Measurements from ENCODE around the gene NSMCE3.

Gene NSMCE3

DNA sequence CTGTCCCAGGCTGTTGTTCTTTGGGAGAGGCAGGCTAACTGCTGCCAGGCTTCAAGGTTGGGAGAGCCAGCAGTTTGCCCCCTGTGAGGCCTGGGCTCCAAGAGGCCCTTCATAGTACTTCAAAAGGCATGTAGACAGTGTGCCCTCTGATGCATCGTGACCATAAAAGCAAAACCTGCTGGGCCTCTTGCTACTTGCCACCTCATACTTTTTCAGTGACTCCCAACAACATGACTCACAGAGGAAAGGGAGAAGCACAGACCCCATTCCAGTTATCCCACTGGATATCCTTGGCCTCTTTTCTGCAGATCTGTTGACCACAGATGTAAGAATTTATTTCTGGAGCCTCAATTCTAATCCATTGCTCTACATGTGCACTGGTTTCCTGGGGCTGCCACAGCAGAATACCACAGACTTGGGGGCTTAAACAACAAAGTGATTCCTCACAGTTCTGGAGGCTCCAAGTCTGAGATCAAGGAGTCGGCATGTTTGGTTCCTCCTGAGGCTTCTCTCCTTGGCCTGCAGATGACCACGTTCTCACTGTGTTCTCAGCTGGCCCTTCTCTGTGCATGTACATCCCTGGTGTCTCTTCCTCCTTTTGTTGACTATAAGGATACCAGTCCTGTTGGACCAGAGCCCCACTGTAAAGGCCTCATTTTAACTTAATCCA is 8.9 kb upstream of the NSMCE3 start:
- DNase-seq = no peak

DNA sequence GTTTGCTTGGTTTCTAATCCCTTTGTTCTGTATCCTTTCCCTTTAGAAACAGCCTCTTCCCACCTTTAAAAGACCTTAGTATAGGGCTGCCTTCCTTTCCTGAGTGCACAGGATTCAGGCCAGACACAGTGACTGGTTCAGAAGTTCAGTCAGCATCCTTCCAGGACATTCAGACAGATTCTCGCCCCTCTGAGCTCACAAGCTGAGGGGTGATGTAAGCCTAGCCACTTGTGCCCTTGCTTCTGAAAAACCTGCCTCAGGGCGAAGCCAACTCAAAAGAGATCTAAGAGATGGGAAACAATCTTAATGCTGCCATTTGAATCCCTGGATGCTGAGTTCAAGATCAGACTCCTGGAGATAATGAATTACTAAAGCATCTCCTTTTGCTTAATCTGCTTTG is 6.7 kb upstream of the NSMCE3 start:
- no peaks in the 10 kb centered on the region for H4K20me1 ChIP-seq (ENCODE audit: insufficient read depth, low read length)
- H3F3A ChIP-seq (ENCODE audit: insufficient read depth, low read length) = no peaks in the 10 kb centered on the region
- TF ChIP-seq EZH2phosphoT487 (IDR thresholded peaks at IDR 0.05; ENCODE audit: low read length) (no peak), EZH2 (optimal IDR thresholded peaks at IDR 0.05; ENCODE audit: low read depth, low read length) (no peak)
- TF ChIP-seq, protein P1, sequence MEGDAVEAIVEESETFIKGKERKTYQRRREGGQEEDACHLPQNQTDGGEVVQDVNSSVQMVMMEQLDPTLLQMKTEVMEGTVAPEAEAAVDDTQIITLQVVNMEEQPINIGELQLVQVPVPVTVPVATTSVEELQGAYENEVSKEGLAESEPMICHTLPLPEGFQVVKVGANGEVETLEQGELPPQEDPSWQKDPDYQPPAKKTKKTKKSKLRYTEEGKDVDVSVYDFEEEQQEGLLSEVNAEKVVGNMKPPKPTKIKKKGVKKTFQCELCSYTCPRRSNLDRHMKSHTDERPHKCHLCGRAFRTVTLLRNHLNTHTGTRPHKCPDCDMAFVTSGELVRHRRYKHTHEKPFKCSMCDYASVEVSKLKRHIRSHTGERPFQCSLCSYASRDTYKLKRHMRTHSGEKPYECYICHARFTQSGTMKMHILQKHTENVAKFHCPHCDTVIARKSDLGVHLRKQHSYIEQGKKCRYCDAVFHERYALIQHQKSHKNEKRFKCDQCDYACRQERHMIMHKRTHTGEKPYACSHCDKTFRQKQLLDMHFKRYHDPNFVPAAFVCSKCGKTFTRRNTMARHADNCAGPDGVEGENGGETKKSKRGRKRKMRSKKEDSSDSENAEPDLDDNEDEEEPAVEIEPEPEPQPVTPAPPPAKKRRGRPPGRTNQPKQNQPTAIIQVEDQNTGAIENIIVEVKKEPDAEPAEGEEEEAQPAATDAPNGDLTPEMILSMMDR (IDR thresholded peaks at IDR 0.05; ENCODE audit: low read length) = no peak
- H3K27me3 ChIP-seq (replicated peaks; ENCODE audit: insufficient read depth, low read length) = no peaks in the 10 kb centered on the region
- H3K9me3 ChIP-seq (replicated peaks; ENCODE audit: insufficient read depth, low read length) = no peaks in the 10 kb centered on the region
- no peak overlapping the region for H3K4me3 ChIP-seq (ENCODE audit: low read length)
- H3K4me1 ChIP-seq (ENCODE audit: low read length) = no peaks in the 10 kb centered on the region
- no peaks in the 10 kb centered on the region for H3K9me2 ChIP-seq (replicated peaks; ENCODE audit: insufficient read depth, low read length)
- H3K79me2 ChIP-seq (ENCODE audit: low read length) = no peaks in the 10 kb centered on the region
- no peak overlapping the region for H3K9ac ChIP-seq (ENCODE audit: low read length)
- no peak for DNase-seq
- no peak overlapping the region for H2AFZ ChIP-seq (ENCODE audit: low read length)
- H3K36me3 ChIP-seq (replicated peaks; ENCODE audit: insufficient read depth, low read length) = no peaks in the 10 kb centered on the region
- H3K27ac ChIP-seq (ENCODE audit: low read length) = no peak overlapping the region
- H3K4me2 ChIP-seq (ENCODE audit: low read depth, low read length) = no peak overlapping the region

More for the DNA sequence above, 8.9 kb upstream of the NSMCE3 start:
- H3K4me2 ChIP-seq (ENCODE audit: low read depth, low read length) = no peak overlapping the region
- H3K9ac ChIP-seq (ENCODE audit: low read length) = no peak overlapping the region
- no peak overlapping the region for H2AFZ ChIP-seq (ENCODE audit: low read length)
- H3K27me3 ChIP-seq (replicated peaks; ENCODE audit: insufficient read depth, low read length) = no peaks in the 10 kb centered on the region
- H3K4me1 ChIP-seq (ENCODE audit: low read length) = no peaks in the 10 kb centered on the region
- H3K4me3 ChIP-seq (ENCODE audit: low read length) = no peak overlapping the region
- no peaks in the 10 kb centered on the region for H3K9me2 ChIP-seq (replicated peaks; ENCODE audit: insufficient read depth, low read length)
- no peaks in the 10 kb centered on the region for H4K20me1 ChIP-seq (ENCODE audit: insufficient read depth, low read length)
- no peaks in the 10 kb centered on the region for H3F3A ChIP-seq (ENCODE audit: insufficient read depth, low read length)
- H3K79me2 ChIP-seq (ENCODE audit: low read length) = no peaks in the 10 kb centered on the region
- TF ChIP-seq EZH2 (optimal IDR thresholded peaks at IDR 0.05; ENCODE audit: low read depth, low read length) (no peak), EZH2phosphoT487 (IDR thresholded peaks at IDR 0.05; ENCODE audit: low read length) (no peak)
- TF ChIP-seq, protein P1 (IDR thresholded peaks at IDR 0.05; ENCODE audit: low read length) = no peak
- H3K27ac ChIP-seq (ENCODE audit: low read length) = no peak overlapping the region
- no peaks in the 10 kb centered on the region for H3K36me3 ChIP-seq (replicated peaks; ENCODE audit: insufficient read depth, low read length)
- H3K9me3 ChIP-seq (replicated peaks; ENCODE audit: insufficient read depth, low read length) = no peaks in the 10 kb centered on the region

DNA sequence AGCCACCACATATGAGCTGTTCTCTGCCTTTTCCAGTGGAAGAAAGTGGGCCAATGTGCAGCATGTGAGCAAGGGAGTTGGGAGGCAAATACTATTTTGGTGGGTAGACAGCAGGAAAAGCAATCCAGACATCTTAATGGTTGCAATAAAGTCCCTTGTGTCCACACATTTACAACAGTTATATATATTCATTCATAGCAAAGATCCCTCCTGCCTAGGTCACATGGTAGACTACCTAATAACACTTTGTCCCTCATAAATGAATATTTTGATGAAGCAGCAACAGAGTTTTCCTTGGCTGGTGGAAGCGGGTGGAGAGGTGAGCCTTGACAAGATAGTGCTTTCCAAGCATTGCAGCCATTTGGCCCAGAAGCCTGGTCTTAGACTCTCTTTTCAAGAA is 6.2 kb upstream of the NSMCE3 start:
- Histone ChIP-seq H3K79me2 (ENCODE audit: low read length) (no peaks in the 10 kb centered on the region), H4K20me1 (ENCODE audit: insufficient read depth, low read length) (no peaks in the 10 kb centered on the region)

More for the DNA sequence above, 6.2 kb upstream of the NSMCE3 start:
- Histone ChIP-seq H3K9me2 (replicated peaks; ENCODE audit: insufficient read depth, low read length) (no peaks in the 10 kb centered on the region), H2AFZ (ENCODE audit: low read length) (no peak overlapping the region), H3K9me3 (replicated peaks; ENCODE audit: insufficient read depth, low read length) (no peaks in the 10 kb centered on the region), H3K27ac (ENCODE audit: low read length) (no peak overlapping the region), H3K27me3 (replicated peaks; ENCODE audit: insufficient read depth, low read length) (no peaks in the 10 kb centered on the region), H3K36me3 (replicated peaks; ENCODE audit: insufficient read depth, low read length) (no peaks in the 10 kb centered on the region), H3K4me1 (ENCODE audit: low read length) (0 out of 2 replicates have a peak, but pooled peaks cover 3% of the 10 kb centered on the region), H3K4me3 (ENCODE audit: low read length) (no peak overlapping the region), H3F3A (ENCODE audit: insufficient read depth, low read length) (peaks cover 3% of the 10 kb centered on the region), H3K4me2 (ENCODE audit: low read depth, low read length) (no peak overlapping the region), H3K9ac (ENCODE audit: low read length) (no peak overlapping the region)
- TF ChIP-seq EZH2 (optimal IDR thresholded peaks at IDR 0.05; ENCODE audit: low read depth, low read length) = no peak
- no peak for TF ChIP-seq EZH2phosphoT487 (IDR thresholded peaks at IDR 0.05; ENCODE audit: low read length)
- TF ChIP-seq, protein P1 (IDR thresholded peaks at IDR 0.05; ENCODE audit: low read length) = no peak
- DNase-seq = no peak
